Activated CD8-positive, alpha-beta memory T cell treated with anti-CD3 and anti-CD28 coated beads for 4 hours (primary cell): ENCODE results near the gene BCL10.

Experiments
- DNase-seq, 2 donors: peaks; one replicate each; pipeline ENCODE4 v3.0.0-alpha.2; 2020; ENCODE audit warnings: low read depth in 2 of 2

BCL10 gene

DNA sequence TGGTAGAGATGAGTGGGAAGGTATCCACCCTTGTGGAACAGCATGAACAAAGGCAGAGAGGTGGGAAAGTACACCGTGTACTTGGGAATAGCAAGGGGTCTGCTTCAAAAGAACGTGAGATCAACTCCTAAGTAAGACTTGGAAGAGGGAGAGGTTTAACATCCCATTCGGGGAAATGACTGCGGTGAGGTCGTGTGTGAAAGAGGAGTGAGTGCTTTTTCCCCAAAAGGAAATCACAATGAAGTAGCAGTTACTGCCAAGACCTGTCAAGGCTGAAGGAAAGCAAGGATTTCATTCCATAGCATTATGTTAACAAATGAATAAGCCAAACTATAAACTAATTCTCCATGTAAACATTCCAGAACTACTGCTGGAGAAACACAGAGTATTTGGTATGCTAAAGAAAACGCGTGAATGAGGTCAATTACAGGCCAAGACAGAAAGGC lies 55.7 kb downstream of the BCL10 start:
- DNase-seq: no peak

DNA sequence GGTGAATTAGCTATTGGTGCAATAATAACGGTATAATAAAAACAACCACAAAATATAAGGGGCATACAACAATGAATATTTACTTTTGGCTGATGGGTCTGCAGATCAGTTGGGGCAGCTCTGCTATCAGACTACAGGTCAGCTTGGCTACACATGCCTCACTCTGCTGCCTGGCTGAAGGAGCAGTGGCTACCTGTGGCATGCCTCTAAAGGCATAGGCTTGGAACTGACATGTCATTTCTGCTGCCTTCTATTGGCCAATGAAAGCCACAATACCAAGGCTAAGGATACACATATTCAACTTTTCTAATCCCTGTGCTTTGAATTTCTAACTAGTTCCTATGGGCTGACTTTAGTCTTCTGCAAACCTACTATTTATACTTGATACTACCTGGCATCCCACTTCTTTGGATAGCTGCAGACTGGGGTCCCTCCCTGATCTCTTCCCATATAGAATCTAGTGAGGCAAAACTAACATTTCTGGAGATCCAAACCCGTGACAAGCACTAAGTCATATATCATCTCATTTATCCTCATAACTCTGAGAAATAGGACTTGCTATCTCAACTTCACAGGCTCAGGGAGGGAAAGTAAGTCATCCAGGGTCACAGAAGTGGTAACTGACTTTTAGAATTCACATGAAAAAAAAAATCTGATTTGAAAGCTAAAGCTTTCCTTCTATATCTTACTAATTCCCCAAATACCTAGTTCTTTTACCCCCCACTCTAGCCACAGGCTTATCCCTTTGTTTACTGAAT lies 56.4 kb downstream of the BCL10 start:
- no peak for DNase-seq

DNA sequence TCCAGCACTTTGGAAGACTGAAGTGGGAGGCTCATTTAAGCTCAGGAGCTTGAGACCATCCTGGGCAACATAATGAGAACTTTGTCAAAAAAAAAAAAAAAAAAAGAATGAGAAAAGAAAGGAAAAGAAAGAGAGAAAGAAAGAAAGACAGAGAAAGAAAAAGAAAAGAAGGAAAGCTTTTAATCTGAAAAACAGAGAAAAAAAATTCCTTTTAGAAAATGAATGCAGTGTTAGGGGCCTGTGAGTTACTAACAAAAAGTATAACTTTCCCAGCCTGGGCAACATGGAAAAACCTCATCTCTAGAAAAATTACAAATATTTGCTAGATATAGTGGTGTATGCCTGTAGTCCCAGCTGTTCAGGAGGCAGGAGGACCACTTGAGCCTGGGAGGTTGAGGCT lies 59.7 kb downstream of the BCL10 start:
- no peak for DNase-seq
